ENCODE data around the gene SLC22A4. TPM values are rescaled to one million over a fixed set of nuclear protein-coding genes. Genes with fewer than 3 reads are reported as not detected.

The SLC22A4 gene
- polyA plus RNA-seq, 1 donor from 2014 or later, result 2.0 TPM

DNA sequence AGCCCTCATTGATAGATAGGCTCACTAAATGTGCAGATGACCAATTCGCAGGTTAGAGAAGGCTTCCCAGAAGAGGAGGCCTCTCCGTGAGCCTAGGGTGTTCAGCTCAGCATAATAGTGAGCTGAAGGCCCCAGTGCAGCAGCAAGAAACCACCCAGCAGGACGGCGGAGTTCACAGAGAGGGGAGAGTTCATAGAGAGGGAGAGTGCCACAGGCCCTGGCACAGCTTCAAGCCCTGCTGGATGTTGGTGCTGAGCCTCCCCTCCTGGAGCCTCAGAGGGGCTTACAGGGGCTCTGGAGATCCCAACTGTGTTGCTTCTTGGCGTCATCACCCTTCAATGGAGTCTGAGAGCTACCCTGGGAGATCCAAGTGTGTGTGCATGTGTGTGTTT lies 77.4 kb downstream of the SLC22A4 start (continued):
- TF ChIP-seq EZH2 (IDR thresholded peaks at IDR 0.05; ENCODE audit: borderline replicate concordance, insufficient read depth, low read length, poor library complexity, severe bottlenecking), result no peak
- no peak for TF ChIP-seq TAF1 (IDR thresholded peaks at IDR 0.05; ENCODE audit: low read depth)
- TF ChIP-seq MXI1 (conservative IDR thresholded peaks at IDR 0.05; ENCODE audit: poor library complexity, severe bottlenecking), result no peak

DNA sequence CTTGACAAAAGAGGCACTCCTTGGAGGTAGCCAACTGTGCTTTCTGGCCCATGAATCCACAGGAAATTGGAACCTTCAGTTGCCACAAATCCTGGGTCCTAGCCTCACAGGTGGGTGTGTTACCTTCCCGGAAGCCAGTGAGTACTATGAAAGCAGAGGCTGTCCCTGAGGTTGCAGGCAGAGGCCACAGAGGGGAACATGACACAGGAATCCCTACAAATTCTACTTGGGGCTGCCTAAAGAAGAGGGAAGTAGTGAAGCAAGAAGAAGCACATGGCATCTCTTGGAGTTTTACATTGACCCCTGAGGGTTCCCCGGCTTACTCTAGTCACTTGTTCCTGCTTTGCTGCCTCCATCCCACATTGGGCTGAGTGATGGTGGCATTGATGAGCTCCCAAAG lies 77.9 kb downstream of the SLC22A4 start:
- Histone ChIP-seq H3K9ac (ENCODE audit: low read length) (no peak overlapping the region), H3K79me2 (replicated peaks; ENCODE audit: insufficient read depth, low read length) (no peaks in the 10 kb centered on the region), H3F3A (ENCODE audit: insufficient read depth, low read length, poor library complexity, severe bottlenecking) (no peaks in the 10 kb centered on the region), H3K27ac (ENCODE audit: low read length) (no peak overlapping the region), H3K9me2 (ENCODE audit: insufficient read depth, low read length) (no peaks in the 10 kb centered on the region), H3K9me3 (ENCODE audit: low read length) (no peaks in the 10 kb centered on the region), H3K4me3 (ENCODE audit: low read length) (no peak overlapping the region), H3K36me3 (ENCODE audit: insufficient read depth, low read length) (no peaks in the 10 kb centered on the region), H4K20me1 (ENCODE audit: insufficient read depth) (no peaks in the 10 kb centered on the region), H3K27me3 (ENCODE audit: insufficient read depth, low read depth, low read length) (no peaks in the 10 kb centered on the region), H3K4me2 (ENCODE audit: low read length) (no peak overlapping the region), H2AFZ (ENCODE audit: low read depth, low read length) (no peak overlapping the region)
- TF ChIP-seq RAD21 (conservative IDR thresholded peaks at IDR 0.05), result no peak
- TF ChIP-seq, protein P1, sequence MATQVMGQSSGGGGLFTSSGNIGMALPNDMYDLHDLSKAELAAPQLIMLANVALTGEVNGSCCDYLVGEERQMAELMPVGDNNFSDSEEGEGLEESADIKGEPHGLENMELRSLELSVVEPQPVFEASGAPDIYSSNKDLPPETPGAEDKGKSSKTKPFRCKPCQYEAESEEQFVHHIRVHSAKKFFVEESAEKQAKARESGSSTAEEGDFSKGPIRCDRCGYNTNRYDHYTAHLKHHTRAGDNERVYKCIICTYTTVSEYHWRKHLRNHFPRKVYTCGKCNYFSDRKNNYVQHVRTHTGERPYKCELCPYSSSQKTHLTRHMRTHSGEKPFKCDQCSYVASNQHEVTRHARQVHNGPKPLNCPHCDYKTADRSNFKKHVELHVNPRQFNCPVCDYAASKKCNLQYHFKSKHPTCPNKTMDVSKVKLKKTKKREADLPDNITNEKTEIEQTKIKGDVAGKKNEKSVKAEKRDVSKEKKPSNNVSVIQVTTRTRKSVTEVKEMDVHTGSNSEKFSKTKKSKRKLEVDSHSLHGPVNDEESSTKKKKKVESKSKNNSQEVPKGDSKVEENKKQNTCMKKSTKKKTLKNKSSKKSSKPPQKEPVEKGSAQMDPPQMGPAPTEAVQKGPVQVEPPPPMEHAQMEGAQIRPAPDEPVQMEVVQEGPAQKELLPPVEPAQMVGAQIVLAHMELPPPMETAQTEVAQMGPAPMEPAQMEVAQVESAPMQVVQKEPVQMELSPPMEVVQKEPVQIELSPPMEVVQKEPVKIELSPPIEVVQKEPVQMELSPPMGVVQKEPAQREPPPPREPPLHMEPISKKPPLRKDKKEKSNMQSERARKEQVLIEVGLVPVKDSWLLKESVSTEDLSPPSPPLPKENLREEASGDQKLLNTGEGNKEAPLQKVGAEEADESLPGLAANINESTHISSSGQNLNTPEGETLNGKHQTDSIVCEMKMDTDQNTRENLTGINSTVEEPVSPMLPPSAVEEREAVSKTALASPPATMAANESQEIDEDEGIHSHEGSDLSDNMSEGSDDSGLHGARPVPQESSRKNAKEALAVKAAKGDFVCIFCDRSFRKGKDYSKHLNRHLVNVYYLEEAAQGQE (IDR thresholded peaks at IDR 0.05; ENCODE audit: borderline replicate concordance), result no peak

GRCh38 chr5:132372542-132372941 lies 78.3 kb downstream of the SLC22A4 start:
- Histone ChIP-seq H3K27me3 (ENCODE audit: insufficient read depth, low read depth, low read length) (no peaks in the 10 kb centered on the region), H3F3A (ENCODE audit: insufficient read depth, low read length, poor library complexity, severe bottlenecking) (no peaks in the 10 kb centered on the region), H3K27ac (ENCODE audit: low read length) (no peak overlapping the region), H3K9ac (ENCODE audit: low read length) (no peak overlapping the region), H3K36me3 (ENCODE audit: insufficient read depth, low read length) (no peaks in the 10 kb centered on the region), H2AFZ (ENCODE audit: low read depth, low read length) (no peak overlapping the region), H3K4me2 (ENCODE audit: low read length) (no peak overlapping the region), H3K4me3 (ENCODE audit: low read length) (no peak overlapping the region), H3K9me3 (ENCODE audit: low read length) (no peaks in the 10 kb centered on the region), H4K20me1 (ENCODE audit: insufficient read depth) (no peaks in the 10 kb centered on the region), H3K9me2 (ENCODE audit: insufficient read depth, low read length) (no peaks in the 10 kb centered on the region), H3K79me2 (replicated peaks; ENCODE audit: insufficient read depth, low read length) (no peaks in the 10 kb centered on the region)
- TF ChIP-seq, protein P1 (IDR thresholded peaks at IDR 0.05; ENCODE audit: borderline replicate concordance), result no peak
- TF ChIP-seq SMC3 (conservative IDR thresholded peaks at IDR 0.05; ENCODE audit: poor library complexity) (no peak), EZH2 (IDR thresholded peaks at IDR 0.05; ENCODE audit: borderline replicate concordance, insufficient read depth, low read length, poor library complexity, severe bottlenecking) (no peak), CTCF (IDR thresholded peaks at IDR 0.05; ENCODE audit: poor library complexity, severe bottlenecking) (no peak), EP300 (conservative IDR thresholded peaks at IDR 0.05; ENCODE audit: poor library complexity, severe bottlenecking) (no peak), TAF1 (IDR thresholded peaks at IDR 0.05; ENCODE audit: low read depth) (no peak), RAD21 (conservative IDR thresholded peaks at IDR 0.05) (no peak), POLR2AphosphoS5 (IDR thresholded peaks at IDR 0.05) (no peak), MXI1 (conservative IDR thresholded peaks at IDR 0.05; ENCODE audit: poor library complexity, severe bottlenecking) (no peak)
